Left ventricle myocardium inferior (tissue), 1 donor: ENCODE results near the gene GTF2F2. TPM values are rescaled to one million over a fixed set of nuclear protein-coding genes. Genes with fewer than 3 reads are reported as not detected.

ENCODE experiments used
- DNase-seq: peaks from one replicate; pipeline ENCODE4 v3.0.0-alpha.2; 2020
- H3K27ac ChIP-seq: fragments of 200-600 bp; replicated peaks from 2 replicates; pipeline ENCODE4 v1.8.0; 2021
- H3K27me3 ChIP-seq: fragments of 200-600 bp; 2 replicates; pipeline ENCODE4 v1.8.0; 2021; ENCODE audit warnings: low read depth
- H3K36me3 ChIP-seq: fragments of 200-600 bp; 2 replicates; pipeline ENCODE4 v1.8.0; 2021
- H3K4me1 ChIP-seq: fragments of 200-600 bp; 2 replicates; pipeline ENCODE4 v1.8.0; 2021
- H3K4me3 ChIP-seq: fragments of 200-600 bp; 2 replicates; pipeline ENCODE4 v1.8.0; 2021; ENCODE audit warnings: mild to moderate bottlenecking, moderate library complexity
- H3K9me3 ChIP-seq: fragments of 200-600 bp; replicated peaks from 2 replicates; pipeline ENCODE4 v1.8.0; 2021
- intact Hi-C: fragments of 100-400 bp; cut with micrococcal nuclease; formaldehyde crosslinking; loops from one replicate; pipeline ENCODE4 v1.11.0; 2022
- total RNA-seq: library from RNA; stranded (reverse); fragmentation: NEBNext Ultra II Directional; extraction: Animal tissue kit (Norgen Biotek cat#: 25700); gene quantifications from one replicate; pipeline ENCODE4 v1.2.1, GENCODE V29; 2021
- TF ChIP-seq, protein P1 (sequence below): fragments of 200-600 bp; IDR thresholded peaks from 2 replicates; pipeline ENCODE4 v1.8.0; 2021; ENCODE audit warnings: antibody characterized with exemption, mild to moderate bottlenecking, borderline replicate concordance
- donor health status: DM: no; HTN: yes; CAD: no; lungs with severe emphysema.

The GTF2F2 gene
- total RNA-seq, 1 donor from 2014 or later = 23.1 TPM

DNA sequence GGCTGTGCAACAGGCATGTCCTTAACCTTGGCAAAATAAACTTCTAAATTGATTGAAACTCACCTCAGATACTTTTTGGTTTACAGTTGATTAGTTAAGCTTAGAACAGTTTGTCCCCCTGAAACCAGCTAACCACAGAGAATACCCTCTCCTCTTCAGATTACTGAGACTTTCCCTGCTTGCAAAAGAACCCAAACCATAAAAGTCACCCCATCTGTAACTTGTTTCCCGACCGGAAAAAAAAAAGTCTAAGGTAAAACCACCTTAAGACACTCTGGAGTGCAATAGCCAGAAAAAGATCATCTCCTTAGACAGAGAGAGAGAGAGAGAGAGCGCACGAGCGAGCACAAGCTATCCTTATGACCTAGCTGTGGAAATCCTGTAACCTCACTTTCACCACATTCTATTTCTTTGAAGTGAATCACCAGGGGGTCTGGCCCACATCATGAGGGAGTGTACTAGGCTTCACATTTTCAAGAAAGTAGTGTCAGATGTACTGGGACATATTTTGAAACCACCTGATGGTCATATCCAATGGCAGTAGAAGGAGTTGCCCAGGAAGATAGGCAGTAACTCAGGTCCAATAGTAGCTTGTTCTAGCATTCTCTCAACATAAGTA lies 11.1 kb upstream of the GTF2F2 start:
- TF ChIP-seq, protein P1, sequence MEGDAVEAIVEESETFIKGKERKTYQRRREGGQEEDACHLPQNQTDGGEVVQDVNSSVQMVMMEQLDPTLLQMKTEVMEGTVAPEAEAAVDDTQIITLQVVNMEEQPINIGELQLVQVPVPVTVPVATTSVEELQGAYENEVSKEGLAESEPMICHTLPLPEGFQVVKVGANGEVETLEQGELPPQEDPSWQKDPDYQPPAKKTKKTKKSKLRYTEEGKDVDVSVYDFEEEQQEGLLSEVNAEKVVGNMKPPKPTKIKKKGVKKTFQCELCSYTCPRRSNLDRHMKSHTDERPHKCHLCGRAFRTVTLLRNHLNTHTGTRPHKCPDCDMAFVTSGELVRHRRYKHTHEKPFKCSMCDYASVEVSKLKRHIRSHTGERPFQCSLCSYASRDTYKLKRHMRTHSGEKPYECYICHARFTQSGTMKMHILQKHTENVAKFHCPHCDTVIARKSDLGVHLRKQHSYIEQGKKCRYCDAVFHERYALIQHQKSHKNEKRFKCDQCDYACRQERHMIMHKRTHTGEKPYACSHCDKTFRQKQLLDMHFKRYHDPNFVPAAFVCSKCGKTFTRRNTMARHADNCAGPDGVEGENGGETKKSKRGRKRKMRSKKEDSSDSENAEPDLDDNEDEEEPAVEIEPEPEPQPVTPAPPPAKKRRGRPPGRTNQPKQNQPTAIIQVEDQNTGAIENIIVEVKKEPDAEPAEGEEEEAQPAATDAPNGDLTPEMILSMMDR = no peak
- no peaks in the 10 kb centered on the region for H3K9me3 ChIP-seq
- intact Hi-C loops = no loop called here
- no peaks in the 10 kb centered on the region for H3K36me3 ChIP-seq
- H3K4me3 ChIP-seq = no peak overlapping the region
- H3K27me3 ChIP-seq = peaks cover 14% of the 10 kb centered on the region
- no peaks in the 10 kb centered on the region for H3K4me1 ChIP-seq
- DNase-seq = no peak
- H3K27ac ChIP-seq = no peak overlapping the region

DNA sequence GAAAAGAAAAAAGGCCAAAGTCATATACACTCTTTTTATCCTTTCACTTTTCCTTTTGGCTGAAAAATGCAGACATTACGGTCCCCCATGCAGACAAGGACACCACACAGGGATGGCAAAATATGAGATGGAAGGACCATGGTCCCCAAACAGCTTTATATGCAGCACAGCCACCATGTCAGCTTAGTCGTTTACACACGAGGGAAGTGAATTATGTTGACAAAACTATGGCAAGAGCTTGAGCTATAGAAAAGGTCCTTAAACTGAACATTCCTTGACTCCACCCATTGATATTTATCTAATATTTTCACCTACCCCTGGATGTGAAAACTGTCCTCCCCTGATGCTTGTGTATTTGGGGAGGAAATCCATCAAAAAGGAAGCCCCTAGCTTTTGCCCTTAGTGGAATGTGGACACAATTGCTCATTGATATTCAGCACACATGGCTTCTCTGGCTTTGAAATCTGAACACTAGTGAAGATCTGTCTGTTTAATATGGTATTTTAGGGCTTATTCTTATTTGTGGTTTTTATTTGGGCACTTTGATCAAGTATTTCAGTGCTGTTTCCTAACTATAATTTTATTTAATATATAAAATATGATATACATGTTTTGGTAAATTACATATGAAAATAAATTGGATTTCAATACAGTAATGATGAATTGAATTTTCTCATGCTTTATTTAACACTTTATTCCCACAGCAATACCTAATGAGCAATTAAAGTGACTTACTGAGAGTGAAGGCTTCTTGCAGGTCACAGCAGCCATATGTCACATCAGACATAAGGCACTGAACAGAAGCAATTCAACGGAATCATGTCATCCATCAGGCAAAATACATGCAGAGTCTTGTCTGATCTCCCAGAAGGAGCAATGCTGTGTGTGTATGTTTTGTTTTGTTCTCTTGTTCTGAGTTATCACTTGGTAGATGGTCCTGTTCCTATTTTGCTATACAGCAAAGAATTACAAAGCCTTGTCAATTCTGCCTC lies 6.8 kb upstream of the GTF2F2 start:
- Histone ChIP-seq H3K27me3 (no peaks in the 10 kb centered on the region), H3K4me1 (no peaks in the 10 kb centered on the region), H3K9me3 (no peaks in the 10 kb centered on the region), H3K36me3 (no peaks in the 10 kb centered on the region), H3K27ac (no peak overlapping the region), H3K4me3 (no peak overlapping the region)
- DNase-seq = no peak
- TF ChIP-seq, protein P1 = no peak
- intact Hi-C loops = no loop called here

GRCh38 chr13:45119469-45119990 lies 780 bp upstream of the GTF2F2 start:
- TF ChIP-seq, protein P1 = no peak
- H3K9me3 ChIP-seq = no peaks in the 10 kb centered on the region
- peak overlapping the region; percentile 86 for H3K27ac ChIP-seq
- no peaks in the 10 kb centered on the region for H3K36me3 ChIP-seq
- H3K4me3 ChIP-seq = peak overlapping the region; percentile 81
- peaks cover 38% of the 10 kb centered on the region for H3K4me1 ChIP-seq
- no peak for DNase-seq
- H3K27me3 ChIP-seq = no peaks in the 10 kb centered on the region
- intact Hi-C loops = no loop called here

- Histone ChIP-seq H3K27me3 (no peaks in the 10 kb centered on the region), H3K4me1 (peaks cover 38% of the 10 kb centered on the region), H3K27ac (peak overlapping the region; percentile 86), H3K9me3 (no peaks in the 10 kb centered on the region), H3K36me3 (no peaks in the 10 kb centered on the region), H3K4me3 (peak overlapping the region; percentile 81)
- TF ChIP-seq, protein P1 = no peak
- intact Hi-C loops = no loop called here
- DNase-seq = no peak
These were observed 889 bp downstream of the GTF2F2 start for GRCh38 chr13:45120967-45121831.

DNA sequence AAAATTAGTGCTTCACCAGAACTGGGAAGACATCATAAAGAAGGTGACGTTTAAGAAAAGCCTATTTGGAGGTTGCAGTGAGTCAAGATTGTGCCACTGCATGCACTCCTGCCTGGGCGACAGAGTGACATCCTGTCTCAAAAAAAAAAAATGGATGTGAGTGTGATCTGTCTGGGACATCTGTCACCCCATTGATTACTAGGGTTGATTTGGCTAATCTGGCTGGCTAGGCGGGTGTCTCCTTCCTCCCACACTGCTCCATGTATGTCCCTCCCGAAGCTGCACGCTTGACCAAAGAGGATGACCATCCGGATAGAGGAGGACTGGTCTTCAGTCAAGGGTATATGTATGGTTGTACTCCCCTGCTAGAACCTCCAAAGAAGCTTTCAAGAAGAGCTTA lies 2.6 kb downstream of the GTF2F2 start:
- Histone ChIP-seq H3K36me3 (no peaks in the 10 kb centered on the region), H3K27ac (no peak overlapping the region), H3K4me3 (no peak overlapping the region), H3K4me1 (peaks cover 38% of the 10 kb centered on the region), H3K27me3 (no peaks in the 10 kb centered on the region), H3K9me3 (no peaks in the 10 kb centered on the region)
- intact Hi-C loops = no loop called here
- DNase-seq = no peak
- TF ChIP-seq, protein P1 = no peak
